H9 (cell line): ENCODE results near the gene SLC6A19. TPM values are rescaled to one million over a fixed set of nuclear protein-coding genes. Genes with fewer than 3 reads are reported as not detected.
A peak's percentile ranks its signal among the peaks of the same experiment; 100 is the strongest.

Source experiments
- DNase-seq: peaks from one replicate; pipeline ENCODE4 v3.0.0-alpha.2; 2017
- H2AFZ ChIP-seq: one replicate; pipeline ENCODE4 v1.6.1; 2013; ENCODE audit warnings: mild to moderate bottlenecking, low read length, control low read depth, moderate library complexity
- H2AK5ac ChIP-seq: 2 replicates; pipeline ENCODE4 v1.6.1; 2013; ENCODE audit warnings: low read length, control low read depth, mixed read lengths; ENCODE audit not compliant: insufficient read length
- H2BK120ac ChIP-seq: one replicate; pipeline ENCODE4 v1.6.1; 2013; ENCODE audit warnings: low read depth, mild to moderate bottlenecking, low read length, control low read depth, inconsistent platforms; ENCODE audit not compliant: poor library complexity, severe bottlenecking
- H2BK12ac ChIP-seq: 2 replicates; pipeline ENCODE4 v1.6.1; 2013; ENCODE audit warnings: low read length, control low read depth, mixed read lengths, low read depth; ENCODE audit not compliant: insufficient read length
- H2BK15ac ChIP-seq: 2 replicates; pipeline ENCODE4 v1.6.1; 2013; ENCODE audit warnings: low read depth, low read length, control low read depth
- H2BK20ac ChIP-seq: one replicate; pipeline ENCODE4 v1.6.1; 2013; ENCODE audit warnings: low read depth, mild to moderate bottlenecking, low read length, control low read depth, inconsistent platforms; ENCODE audit not compliant: poor library complexity, severe bottlenecking
- H2BK5ac ChIP-seq: 2 replicates; pipeline ENCODE4 v1.6.1; 2013; ENCODE audit warnings: low read length, control low read depth, mixed read lengths; ENCODE audit not compliant: insufficient read length
- H3K14ac ChIP-seq: 2 replicates; pipeline ENCODE4 v1.6.1; 2013; ENCODE audit warnings: low read length, control low read depth; ENCODE audit not compliant: insufficient read depth
- H3K18ac ChIP-seq: 2 replicates; pipeline ENCODE4 v1.6.1; 2013; ENCODE audit warnings: low read depth, mild to moderate bottlenecking, mixed read lengths, low read length, control low read depth; ENCODE audit not compliant: insufficient read length
- H3K23ac ChIP-seq: 2 replicates; pipeline ENCODE4 v1.6.1; 2013; ENCODE audit warnings: low read length, control low read depth, mixed read lengths, low read depth; ENCODE audit not compliant: insufficient read length
- H3K23me2 ChIP-seq: 2 replicates; pipeline ENCODE4 v1.6.1; 2013; ENCODE audit warnings: low read depth, mild to moderate bottlenecking, mixed read lengths, low read length, control low read depth; ENCODE audit not compliant: insufficient read length, poor library complexity, severe bottlenecking
- H3K27ac ChIP-seq: 2 replicates; pipeline ENCODE4 v1.5.1; 2013; ENCODE audit warnings: low read length, control low read depth, mixed read lengths, low read depth; ENCODE audit not compliant: insufficient read length
- H3K27me3 ChIP-seq: 2 replicates; pipeline ENCODE4 v1.6.1; 2013; ENCODE audit warnings: low read length, control low read depth, inconsistent platforms; ENCODE audit not compliant: insufficient read depth
- H3K4ac ChIP-seq: 2 replicates; pipeline ENCODE4 v1.6.1; 2013; ENCODE audit warnings: low read depth, mild to moderate bottlenecking, control low read depth, inconsistent platforms, low read length, moderate library complexity
- H3K4me1 ChIP-seq: 2 replicates; pipeline ENCODE4 v1.6.1; 2013; ENCODE audit warnings: low read length, control low read depth, inconsistent platforms; ENCODE audit not compliant: insufficient read depth
- H3K4me2 ChIP-seq: 2 replicates; pipeline ENCODE4 v1.6.1; 2013; ENCODE audit warnings: low read length, control low read depth, mixed read lengths; ENCODE audit not compliant: insufficient read length, insufficient read depth
- H3K56ac ChIP-seq: 2 replicates; pipeline ENCODE4 v1.6.1; 2013; ENCODE audit warnings: low read depth, mild to moderate bottlenecking, mixed read lengths, low read length, control low read depth; ENCODE audit not compliant: insufficient read length
- H3K79me1 ChIP-seq: 2 replicates; pipeline ENCODE4 v1.6.1; 2013; ENCODE audit warnings: low read depth, mild to moderate bottlenecking, moderate library complexity, low read length, control low read depth, inconsistent platforms; ENCODE audit not compliant: insufficient read depth, poor library complexity, severe bottlenecking
- H3K79me2 ChIP-seq: 2 replicates; pipeline ENCODE4 v1.6.1; 2013; ENCODE audit warnings: low read length, control low read depth, inconsistent platforms; ENCODE audit not compliant: insufficient read depth
- H3K9ac ChIP-seq: 2 replicates; pipeline ENCODE4 v1.6.1; 2013; ENCODE audit warnings: low read length, control low read depth, mixed read lengths; ENCODE audit not compliant: insufficient read length; ENCODE audit errors: extremely low read depth
- H3K9me3 ChIP-seq: one replicate; pipeline ENCODE4 v1.6.1; 2013; ENCODE audit warnings: low read depth, low read length, inconsistent platforms; ENCODE audit not compliant: control insufficient read depth
- H3T11ph ChIP-seq: one replicate; pipeline ENCODE4 v1.6.1; 2013; ENCODE audit warnings: mild to moderate bottlenecking, low read length, control low read depth, inconsistent platforms
- H4K20me1 ChIP-seq: one replicate; pipeline ENCODE4 v1.6.1; 2013; ENCODE audit not compliant: control insufficient read depth, insufficient read length, insufficient read depth
- H4K5ac ChIP-seq: 2 replicates; pipeline ENCODE4 v1.6.1; 2013; ENCODE audit warnings: low read depth, mild to moderate bottlenecking, mixed read lengths, low read length, control low read depth; ENCODE audit not compliant: insufficient read length
- H4K8ac ChIP-seq: replicated peaks from 2 replicates; pipeline ENCODE4 v1.6.1; 2013; ENCODE audit warnings: low read length, control low read depth, mixed read lengths, low read depth; ENCODE audit not compliant: insufficient read length
- H4K91ac ChIP-seq: 2 replicates; pipeline ENCODE4 v1.6.1; 2013; ENCODE audit warnings: low read depth, mild to moderate bottlenecking, moderate library complexity, mixed read lengths, low read length, control low read depth; ENCODE audit not compliant: insufficient read length
- H3K27ac Mint-ChIP-seq, 3 experiments: 2 replicates in 2 of 3; 3 replicates in 1 of 3; pipeline ENCODE4 v1.8.0; 2020 to 2021; ENCODE audit warnings: mixed read lengths in 3 of 3, mild to moderate bottlenecking in 1 of 3, moderate library complexity in 1 of 3
- H3K27me3 Mint-ChIP-seq: 2 replicates; pipeline ENCODE4 v1.8.0; 2021; ENCODE audit warnings: low read depth, mild to moderate bottlenecking, moderate library complexity, mixed read lengths
- H3K36me3 Mint-ChIP-seq, 3 experiments: 2 replicates in 2 of 3; 3 replicates in 1 of 3; pipeline ENCODE4 v1.8.0; 2020 to 2021; ENCODE audit warnings: low read depth in 3 of 3, mixed read lengths in 3 of 3; ENCODE audit not compliant: insufficient read depth in 1 of 3
- H3K4me1 Mint-ChIP-seq, 2 experiments: 2 replicates each; pipeline ENCODE4 v1.8.0; 2020; ENCODE audit warnings: mixed read lengths in 2 of 2
- H3K4me3 Mint-ChIP-seq, 2 experiments: 2 replicates in 1 of 2; 3 replicates in 1 of 2; pipeline ENCODE4 v1.8.0; 2020 to 2021; ENCODE audit warnings: mild to moderate bottlenecking in 2 of 2, mixed read lengths in 2 of 2, moderate library complexity in 1 of 2
- H3K9me3 Mint-ChIP-seq, 2 experiments: 2 replicates in 1 of 2; 3 replicates in 1 of 2; pipeline ENCODE4 v1.8.0; 2020; ENCODE audit warnings: mild to moderate bottlenecking in 2 of 2, mixed read lengths in 2 of 2, moderate library complexity in 1 of 2
- CTCF ChIP-seq: fragments of 200-600 bp; sonication (generic); conservative IDR thresholded peaks from 3 replicates; pipeline ENCODE4 v1.8.0; 2021; ENCODE audit warnings: antibody characterized with exemption, mild to moderate bottlenecking
- WGBS: extraction: QIAGEN DNeasy Blood & Tissue Kit; methylation state at CpG from one replicate; pipeline ENCODE4 v1.1.7; 2013; ENCODE audit warnings: missing lambda C conversion rate, low lambda C conversion rate, mixed read lengths; ENCODE audit not compliant: insufficient read length; ENCODE audit errors: extremely low coverage; 5-methylcytosine and 5-hydroxymethylcytosine counted together
- total RNA-seq: library from RNA; stranded (reverse); gene quantifications from 2 replicates; pipeline ENCODE4 v1.2.1, GENCODE V29; 2021

The SLC6A19 gene
- total RNA-seq, 1 experiment from 2014 or later, result not detected

- H2BK120ac ChIP-seq, result no peak overlapping the region
- H3K4me2 ChIP-seq, result no peak overlapping the region
- H3K4ac ChIP-seq, result no peak overlapping the region
- H3K27ac ChIP-seq, result no peak overlapping the region
- H2BK12ac ChIP-seq, result no peak overlapping the region
- no peaks in the 10 kb centered on the region for H3K23me2 ChIP-seq
- H3K4me1 ChIP-seq, result no peaks in the 10 kb centered on the region
- no peak overlapping the region for H4K5ac ChIP-seq
- H4K20me1 ChIP-seq, result no peaks in the 10 kb centered on the region
- TF ChIP-seq CTCF, result no peak
- peak; percentile 81 for DNase-seq
- H3K27me3 Mint-ChIP-seq, result peaks cover 11% of the 10 kb centered on the region
- no CpG with 5 or more reads among the region's 43 CpGs for WGBS
- H3K9ac ChIP-seq, result no peak overlapping the region
- peaks cover 4 to 16% of the 10 kb centered on the region in 2 experiments for H3K4me1 Mint-ChIP-seq
- H3K23ac ChIP-seq, result no peak overlapping the region
- H3K14ac ChIP-seq, result no peak overlapping the region
- H4K8ac ChIP-seq, result no peak overlapping the region
- H2AK5ac ChIP-seq, result no peak overlapping the region
- no peaks in the 10 kb centered on the region for H3K79me2 ChIP-seq
- H3K9me3 Mint-ChIP-seq, result no peaks in the 10 kb centered on the region
- H3K79me1 ChIP-seq, result no peaks in the 10 kb centered on the region
- H2AFZ ChIP-seq, result no peak overlapping the region
- no peaks in the 10 kb centered on the region for H3K36me3 Mint-ChIP-seq
- H3K27me3 ChIP-seq, result no peaks in the 10 kb centered on the region
- no peak overlapping the region for H2BK5ac ChIP-seq
- H2BK15ac ChIP-seq, result no peak overlapping the region
- H3K4me3 Mint-ChIP-seq, result no peak overlapping the region
- no peak overlapping the region for H2BK20ac ChIP-seq
- H3K27ac Mint-ChIP-seq, result no peak overlapping the region
- H3K9me3 ChIP-seq, result no peaks in the 10 kb centered on the region
- H3T11ph ChIP-seq, result no peak overlapping the region
- H4K91ac ChIP-seq, result no peak overlapping the region
- H3K56ac ChIP-seq, result no peak overlapping the region
- H3K18ac ChIP-seq, result no peak overlapping the region
Measured at GRCh38 chr5:1246711-1247431, 45.5 kb downstream of the SLC6A19 start.
